GM12878 (cell line): ENCODE data around the gene LRP5. TPM values are rescaled to one million over a fixed set of nuclear protein-coding genes. Genes with fewer than 3 reads are reported as not detected.

ENCODE experiments used
- ATAC-seq: fragments of 200-7000 bp; cut with Tn5 transposase; 3 replicates; pipeline ENCODE4 v1.9.1; 2020; ENCODE audit warnings: mild to moderate bottlenecking, moderate library complexity
- BruUV-seq: library from RNA; stranded (reverse); fragments of 400-500 nt; replicated peaks from 2 replicates; lab custom pipeline; 2021; lab: Mats Ljungman, UMichigan
- CTCF ChIA-PET: fragments of 300-600 bp; sonication (Branson Sonifier 250); formaldehyde crosslinking; extraction: SDS; loops from one replicate; lab custom pipeline; 2021; ENCODE audit warnings: inconsistent platforms; lab: Yijun Ruan, JAX
- POLR2A ChIA-PET: fragments of 350-600 bp; formaldehyde crosslinking; extraction: SDS; loops from one replicate; lab custom pipeline; 2021; ENCODE audit warnings: inconsistent platforms; lab: Charles Lee
- RAD21 ChIA-PET: fragments of 300-600 bp; sonication (Branson Sonifier 250); formaldehyde crosslinking; loops from one replicate; lab custom pipeline; 2023; ENCODE audit warnings: antibody characterized with exemption; ENCODE audit not compliant: unreplicated experiment; lab: Charles Lee
- SMC1A ChIA-PET: fragments of 300-600 bp; sonication (Branson Sonifier 250); formaldehyde crosslinking; loops from one replicate; lab custom pipeline; 2023; ENCODE audit not compliant: unreplicated experiment, uncharacterized antibody; lab: Charles Lee
- DNase-seq: peaks from one replicate; pipeline ENCODE4 v3.0.0-alpha.2; 2011; ENCODE audit warnings: low read depth, low spot score
- FAIRE-seq: peaks from 3 replicates; lab custom pipeline; 2011; peaks lifted over from hg19 to GRCh38; lab: Jason Lieb, UNC
- H2AFZ ChIP-seq: 2 replicates; pipeline ENCODE4 v1.6.0; 2011; ENCODE audit warnings: low read depth, low read length, control low read depth; ENCODE audit not compliant: control insufficient read depth
- H3K27ac ChIP-seq: 2 replicates; pipeline ENCODE4 v1.5.1; 2011; ENCODE audit warnings: control low read depth; ENCODE audit not compliant: control insufficient read depth, insufficient read depth
- H3K27me3 ChIP-seq, 2 experiments: replicated peaks in 1 of 2; 2 replicates each; pipeline versions ENCODE4 v1.6.0 to v1.6.1; 2011; ENCODE audit warnings: low read length in 1 of 2; ENCODE audit not compliant: control insufficient read depth in 2 of 2, insufficient read depth in 2 of 2
- H3K36me3 ChIP-seq, 2 experiments: 2 replicates each; pipeline ENCODE4 v1.5.1; 2011; ENCODE audit warnings: low read length in 1 of 2; ENCODE audit not compliant: control insufficient read depth in 2 of 2, insufficient read depth in 2 of 2
- H3K4me1 ChIP-seq: 2 replicates; pipeline ENCODE4 v1.6.1; 2011; ENCODE audit warnings: mild to moderate bottlenecking, low read length, moderate library complexity, mixed read lengths; ENCODE audit not compliant: control insufficient read depth, insufficient read depth
- H3K4me2 ChIP-seq: 2 replicates; pipeline ENCODE4 v1.6.0; 2011; ENCODE audit warnings: control low read depth; ENCODE audit not compliant: control insufficient read depth, insufficient read depth
- H3K4me3 ChIP-seq: fragments of 200-600 bp; sonication (generic); 2 replicates; pipeline ENCODE4 v1.5.1; 2016
- H3K79me2 ChIP-seq: 2 replicates; pipeline ENCODE4 v1.6.0; 2011; ENCODE audit warnings: low read length; ENCODE audit not compliant: control insufficient read depth, insufficient read depth
- H3K9ac ChIP-seq: 2 replicates; pipeline ENCODE4 v1.8.0; 2011; ENCODE audit warnings: low read length, control low read depth, mixed read lengths; ENCODE audit not compliant: control insufficient read depth, insufficient read depth
- H3K9me3 ChIP-seq: replicated peaks from 3 replicates; pipeline ENCODE4 v1.5.1; 2011; ENCODE audit warnings: mild to moderate bottlenecking, low read length; ENCODE audit not compliant: control insufficient read depth, insufficient read depth
- H4K20me1 ChIP-seq: 2 replicates; pipeline ENCODE4 v1.6.0; 2011; ENCODE audit not compliant: control insufficient read depth, insufficient read depth
- ASH2L ChIP-seq: fragments of 300-600, 200-600 bp; sonication (generic); IDR thresholded peaks from 2 replicates; pipeline ENCODE4 v1.6.1; 2017; ENCODE audit warnings: low read depth, mild to moderate bottlenecking, borderline replicate concordance
- BMI1 ChIP-seq: fragments of 450-650 bp; IDR thresholded peaks from 2 replicates; pipeline ENCODE4 v1.6.1; 2016; ENCODE audit warnings: mild to moderate bottlenecking, moderate library complexity, borderline replicate concordance
- CHD2 ChIP-seq: IDR thresholded peaks from 2 replicates; pipeline ENCODE4 v1.6.1; 2011; ENCODE audit warnings: low read depth, low read length, improper control_type of control experiment, borderline replicate concordance
- FOXM1 ChIP-seq: IDR thresholded peaks from 2 replicates; pipeline ENCODE4 v1.6.1; 2012; ENCODE audit warnings: low read depth, mild to moderate bottlenecking, inconsistent platforms, low read length, moderate library complexity
- HDGF ChIP-seq: fragments of 450-650 bp; IDR thresholded peaks from 2 replicates; pipeline ENCODE4 v1.6.1; 2016; ENCODE audit warnings: antibody characterized with exemption
- KAT2A ChIP-seq: conservative IDR thresholded peaks from 2 replicates; pipeline ENCODE4 v1.6.1; 2011; ENCODE audit warnings: low read depth, low read length; ENCODE audit not compliant: control insufficient read depth
- NFIC ChIP-seq: IDR thresholded peaks from 2 replicates; pipeline ENCODE4 v1.6.1; 2012; ENCODE audit warnings: low read depth, mild to moderate bottlenecking, inconsistent platforms, low read length, moderate library complexity
- NRF1 ChIP-seq: conservative IDR thresholded peaks from 2 replicates; pipeline ENCODE4 v1.6.1; 2011; ENCODE audit warnings: mild to moderate bottlenecking, low read depth, low read length, improper control_type of control experiment
- POLR2AphosphoS5 ChIP-seq: IDR thresholded peaks from 2 replicates; pipeline ENCODE4 v1.6.1; 2011; ENCODE audit warnings: mild to moderate bottlenecking, low read length, inconsistent platforms
- SMC3 ChIP-seq: IDR thresholded peaks from 2 replicates; pipeline ENCODE4 v1.6.1; 2011; ENCODE audit warnings: low read length, improper control_type of control experiment, borderline replicate concordance
- WGBS: methylation state at CpG from one replicate; pipeline ENCODE4 v1.1.6; 2016; ENCODE audit warnings: low lambda C conversion rate; ENCODE audit not compliant: insufficient replicate concordance, insufficient coverage; ENCODE audit errors: missing lambda C conversion rate; 5-methylcytosine and 5-hydroxymethylcytosine counted together
- in situ Hi-C: fragments of 300-500 bp; cut with MboI; formaldehyde crosslinking; loops from 9 replicates; pipeline ENCODE4 v1.14.3; 2018; ENCODE audit warnings: mixed read lengths
- intact Hi-C: fragments of 100-400 bp; cut with micrococcal nuclease; formaldehyde crosslinking; loops from one replicate; pipeline ENCODE4 v1.14.2; 2022; ENCODE audit not compliant: unreplicated experiment
- polyA plus RNA-seq, 11 experiments: library from polyadenylated mRNA; depleted of rRNA in 4 of 11; unstranded in 6 of 11; stranded (reverse) in 5 of 11; fragments of >200 nt; fragmentation: Nextera tagmentation in 4 of 11; fragmentation: Illumina TruSeq in 1 of 11; extraction: Ambion mirVana in 4 of 11; extraction: Trizol in 1 of 11; gene quantifications; 1 replicate in 1 of 11; 2 replicates in 10 of 11; pipeline versions ENCODE4 v1.2.1 to v1.2.3, GENCODE V29; 2011 to 2016; ENCODE audit warnings: inconsistent platforms in 2 of 11, missing spikeins in 2 of 11, low read depth in 1 of 11
- total RNA-seq, 4 experiments: library from RNA; depleted of rRNA in 3 of 4; stranded (reverse); fragments of >200 nt in 3 of 4; fragmentation: Illumina TruSeq in 1 of 4; extraction: Trizol in 1 of 4; gene quantifications; 2 replicates each; pipeline versions ENCODE4 v1.2.1 to v1.2.3, GENCODE V29; 2013 to 2021
- TF ChIP-seq, protein P1 (sequence below): fragments of 450-650 bp; IDR thresholded peaks from 2 replicates; pipeline ENCODE4 v1.6.1; 2016; ENCODE audit warnings: mild to moderate bottlenecking, moderate library complexity, borderline replicate concordance
- TF ChIP-seq, protein P2 (sequence below): fragments of 450-650 bp; IDR thresholded peaks from 2 replicates; pipeline ENCODE4 v1.6.1; 2018; ENCODE audit warnings: borderline replicate concordance, mild to moderate bottlenecking; ENCODE audit not compliant: partially characterized antibody
- TF ChIP-seq, protein P3 (sequence below): IDR thresholded peaks from 2 replicates; pipeline ENCODE4 v1.6.1; 2011; ENCODE audit warnings: low read depth, low read length, improper control_type of control experiment, borderline replicate concordance

Gene LRP5
- total and polyA plus RNA-seq, 10 of the 15 experiments (the other 5 are each of a cell fraction or from before 2014, with no cell fraction given), result 0.37 to 34.0 (median 6.6) TPM

DNA sequence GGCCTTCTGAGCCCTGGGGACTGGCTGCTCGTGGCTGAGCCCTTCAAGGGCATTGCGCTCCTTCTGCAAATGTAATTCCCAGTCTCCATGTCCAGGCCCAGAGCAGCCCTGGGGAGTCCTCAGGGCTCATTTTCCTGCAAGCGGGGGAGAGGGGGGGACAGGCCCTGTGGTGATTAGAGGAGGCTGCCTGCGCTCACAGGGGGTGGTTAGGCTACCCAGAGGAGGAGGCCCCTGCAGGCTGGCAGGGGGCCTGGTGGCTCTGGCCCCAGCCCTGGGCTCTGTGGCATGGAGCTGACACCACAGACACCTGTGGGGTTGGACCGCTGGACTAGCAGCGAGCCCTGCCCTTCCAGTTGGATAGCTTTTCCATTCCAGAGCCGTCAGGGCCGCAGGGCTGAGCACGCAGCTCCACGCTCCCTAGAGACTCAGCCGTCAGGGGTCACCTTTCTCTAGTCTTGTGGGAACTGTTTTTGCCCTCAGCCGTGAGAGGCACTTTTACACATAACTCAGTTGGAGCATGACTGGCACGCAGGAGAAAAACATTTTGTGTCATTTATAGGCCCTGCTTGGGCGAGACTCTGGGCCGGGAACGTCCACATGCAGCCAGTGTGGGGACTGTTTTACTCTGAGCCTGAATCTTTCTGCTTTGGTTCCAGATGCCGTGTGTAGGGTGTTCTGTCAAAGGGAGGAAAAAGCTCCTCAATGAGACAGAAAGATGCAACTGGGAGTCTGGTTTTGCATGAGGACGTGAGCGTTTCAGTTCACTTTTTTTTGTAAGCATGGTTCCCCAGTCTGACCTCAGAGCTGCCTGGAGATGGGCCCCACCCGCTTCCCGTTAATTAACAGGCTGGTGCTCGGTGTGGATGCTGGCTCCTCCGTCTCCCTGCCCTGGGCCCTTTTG, 58.1 kb downstream of the LRP5 start:
- H3K27me3 ChIP-seq, result no peaks in the 10 kb centered on the region
- H3K27ac ChIP-seq, result peak overlapping the region; percentile 89
- in situ Hi-C loops, result no loop called here
- intact Hi-C loops, result loop anchor here (2.0 kb wide), 2 partner anchors 30 to 58 kb away; partner anchors contain the start of gene LRP5
- peak overlapping the region; percentile 67 for H3K9ac ChIP-seq
- WGBS, result 11% methylated on average over 22 of the region's 23 CpGs
- BruUV-seq, result no TSS peak
- H2AFZ ChIP-seq, result peak overlapping the region; percentile 16
- H3K36me3 ChIP-seq, result peaks cover 0 to 5% of the 10 kb centered on the region in 2 experiments; a peak in 3 of 4 replicates
- DNase-seq, result peak; percentile 89
- ChIA-PET POLR2A (interaction anchor here (0.6 to 1.7 kb wide), 6 partner anchors 10 to 250 kb away, joined by 3 to 5 read pairs (median 4); no protein-coding TSS in a partner anchor), CTCF (interaction anchor here (0.7 to 5.2 kb wide), 6 partner anchors 8 to 113 kb away, joined by 3 to 29 read pairs (median 4); no protein-coding TSS in a partner anchor), RAD21 (interaction anchor here (0.6 to 1.7 kb wide), 12 partner anchors 13 to 271 kb away, joined by 3 to 11 read pairs (median 4); no protein-coding TSS in a partner anchor), SMC1A (interaction anchor here (1.0 to 1.8 kb wide), 12 partner anchors 10 to 127 kb away, joined by 3 to 5 read pairs (median 3); no protein-coding TSS in a partner anchor)
- H3K9me3 ChIP-seq, result no peaks in the 10 kb centered on the region
- FAIRE-seq, result peak; percentile 97
- peak; percentile 91 for ATAC-seq
- peak overlapping the region; percentile 89 for H3K4me2 ChIP-seq
- peaks cover 2% of the 10 kb centered on the region for H3K79me2 ChIP-seq
- H3K4me3 ChIP-seq, result peak overlapping the region; percentile 34; the same call in 1 of the 2 replicates
- peaks cover 33% of the 10 kb centered on the region for H3K4me1 ChIP-seq
- H4K20me1 ChIP-seq, result no peaks in the 10 kb centered on the region
- TF ChIP-seq ASH2L (0 out of 2 replicates have a peak, but pooled peaks have one; percentile 23), POLR2AphosphoS5 (peak; percentile 68; the same call in 1 of the 2 replicates), HDGF (0 out of 2 replicates have a peak, but pooled peaks have one; percentile 16), NRF1 (no peak), NFIC (peak; percentile 63; the same call in 1 of the 2 replicates), FOXM1 (peak; percentile 61; the same call in 1 of the 2 replicates), CHD2 (peak; percentile 53; the same call in 1 of the 2 replicates), KAT2A (no peak), SMC3 (peak; percentile 14; the same call in 1 of the 2 replicates), BMI1 (no peak)
- TF ChIP-seq, protein P1, sequence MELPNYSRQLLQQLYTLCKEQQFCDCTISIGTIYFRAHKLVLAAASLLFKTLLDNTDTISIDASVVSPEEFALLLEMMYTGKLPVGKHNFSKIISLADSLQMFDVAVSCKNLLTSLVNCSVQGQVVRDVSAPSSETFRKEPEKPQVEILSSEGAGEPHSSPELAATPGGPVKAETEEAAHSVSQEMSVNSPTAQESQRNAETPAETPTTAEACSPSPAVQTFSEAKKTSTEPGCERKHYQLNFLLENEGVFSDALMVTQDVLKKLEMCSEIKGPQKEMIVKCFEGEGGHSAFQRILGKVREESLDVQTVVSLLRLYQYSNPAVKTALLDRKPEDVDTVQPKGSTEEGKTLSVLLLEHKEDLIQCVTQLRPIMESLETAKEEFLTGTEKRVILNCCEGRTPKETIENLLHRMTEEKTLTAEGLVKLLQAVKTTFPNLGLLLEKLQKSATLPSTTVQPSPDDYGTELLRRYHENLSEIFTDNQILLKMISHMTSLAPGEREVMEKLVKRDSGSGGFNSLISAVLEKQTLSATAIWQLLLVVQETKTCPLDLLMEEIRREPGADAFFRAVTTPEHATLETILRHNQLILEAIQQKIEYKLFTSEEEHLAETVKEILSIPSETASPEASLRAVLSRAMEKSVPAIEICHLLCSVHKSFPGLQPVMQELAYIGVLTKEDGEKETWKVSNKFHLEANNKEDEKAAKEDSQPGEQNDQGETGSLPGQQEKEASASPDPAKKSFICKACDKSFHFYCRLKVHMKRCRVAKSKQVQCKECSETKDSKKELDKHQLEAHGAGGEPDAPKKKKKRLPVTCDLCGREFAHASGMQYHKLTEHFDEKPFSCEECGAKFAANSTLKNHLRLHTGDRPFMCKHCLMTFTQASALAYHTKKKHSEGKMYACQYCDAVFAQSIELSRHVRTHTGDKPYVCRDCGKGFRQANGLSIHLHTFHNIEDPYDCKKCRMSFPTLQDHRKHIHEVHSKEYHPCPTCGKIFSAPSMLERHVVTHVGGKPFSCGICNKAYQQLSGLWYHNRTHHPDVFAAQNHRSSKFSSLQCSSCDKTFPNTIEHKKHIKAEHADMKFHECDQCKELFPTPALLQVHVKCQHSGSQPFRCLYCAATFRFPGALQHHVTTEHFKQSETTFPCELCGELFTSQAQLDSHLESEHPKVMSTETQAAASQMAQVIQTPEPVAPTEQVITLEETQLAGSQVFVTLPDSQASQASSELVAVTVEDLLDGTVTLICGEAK, result no peak
- TF ChIP-seq, protein P2, sequence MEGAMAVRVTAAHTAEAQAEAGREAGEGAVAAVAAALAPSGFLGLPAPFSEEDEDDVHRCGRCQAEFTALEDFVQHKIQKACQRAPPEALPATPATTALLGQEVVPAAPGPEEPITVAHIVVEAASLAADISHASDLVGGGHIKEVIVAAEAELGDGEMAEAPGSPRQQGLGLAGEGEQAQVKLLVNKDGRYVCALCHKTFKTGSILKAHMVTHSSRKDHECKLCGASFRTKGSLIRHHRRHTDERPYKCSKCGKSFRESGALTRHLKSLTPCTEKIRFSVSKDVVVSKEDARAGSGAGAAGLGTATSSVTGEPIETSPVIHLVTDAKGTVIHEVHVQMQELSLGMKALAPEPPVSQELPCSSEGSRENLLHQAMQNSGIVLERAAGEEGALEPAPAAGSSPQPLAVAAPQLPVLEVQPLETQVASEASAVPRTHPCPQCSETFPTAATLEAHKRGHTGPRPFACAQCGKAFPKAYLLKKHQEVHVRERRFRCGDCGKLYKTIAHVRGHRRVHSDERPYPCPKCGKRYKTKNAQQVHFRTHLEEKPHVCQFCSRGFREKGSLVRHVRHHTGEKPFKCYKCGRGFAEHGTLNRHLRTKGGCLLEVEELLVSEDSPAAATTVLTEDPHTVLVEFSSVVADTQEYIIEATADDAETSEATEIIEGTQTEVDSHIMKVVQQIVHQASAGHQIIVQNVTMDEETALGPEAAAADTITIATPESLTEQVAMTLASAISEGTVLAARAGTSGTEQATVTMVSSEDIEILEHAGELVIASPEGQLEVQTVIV, result no peak
- TF ChIP-seq, protein P3, sequence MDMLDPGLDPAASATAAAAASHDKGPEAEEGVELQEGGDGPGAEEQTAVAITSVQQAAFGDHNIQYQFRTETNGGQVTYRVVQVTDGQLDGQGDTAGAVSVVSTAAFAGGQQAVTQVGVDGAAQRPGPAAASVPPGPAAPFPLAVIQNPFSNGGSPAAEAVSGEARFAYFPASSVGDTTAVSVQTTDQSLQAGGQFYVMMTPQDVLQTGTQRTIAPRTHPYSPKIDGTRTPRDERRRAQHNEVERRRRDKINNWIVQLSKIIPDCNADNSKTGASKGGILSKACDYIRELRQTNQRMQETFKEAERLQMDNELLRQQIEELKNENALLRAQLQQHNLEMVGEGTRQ, result no peak
